Activated T-helper 1 cell treated with anti-CD3 and anti-CD28 coated beads, Interleukin-2, amount 50 U/mL, for 16 hours (primary cell): ENCODE measurements around the gene GAB2.
"Not testable (repeated sequence)": the region's sequence is repeated elsewhere in the genome, so short reads cannot be mapped to it uniquely, and the experiment has no call there.

ENCODE experiments used
- DNase-seq, 2 donors: peaks; one replicate each; pipeline ENCODE4 v3.0.0-alpha.2; 2020; ENCODE audit warnings: low read depth in 1 of 2, low spot score in 1 of 2

GAB2 gene

GRCh38 chr11:78318321-78319114 lies 99.1 kb downstream of the GAB2 start:
- DNase-seq, result no peak

- no peak for DNase-seq
Observed at GRCh38 chr11:78315724-78316123, 101.9 kb downstream of the GAB2 start.

GRCh38 chr11:78314762-78315161 lies 102.9 kb downstream of the GAB2 start:
- no peak for DNase-seq

GRCh38 chr11:78313898-78314297 lies 103.7 kb downstream of the GAB2 start:
- no peak for DNase-seq

- DNase-seq, result no peak
Observed at GRCh38 chr11:78313181-78313795, 104.3 kb downstream of the GAB2 start.

GRCh38 chr11:78312712-78313111 lies 104.9 kb downstream of the GAB2 start:
- no peak for DNase-seq

GRCh38 chr11:78311702-78312371 lies 105.8 kb downstream of the GAB2 start:
- no peak for DNase-seq

GRCh38 chr11:78310500-78310909 lies 107.1 kb downstream of the GAB2 start:
- DNase-seq, result no peak

GRCh38 chr11:78304201-78304600 lies 113.4 kb downstream of the GAB2 start:
- no peak for DNase-seq

GRCh38 chr11:78300108-78300839 lies 117.3 kb downstream of the GAB2 start:
- no peak for DNase-seq

GRCh38 chr11:78299000-78299710 lies 118.5 kb downstream of the GAB2 start:
- no peak for DNase-seq

GRCh38 chr11:78298291-78298771 lies 119.3 kb downstream of the GAB2 start:
- no peak for DNase-seq

GRCh38 chr11:78295991-78296930 lies 121.4 kb downstream of the GAB2 start:
- DNase-seq, result no peak

- DNase-seq, result no peak
Observed at GRCh38 chr11:78295347-78295746, 122.3 kb downstream of the GAB2 start.

GRCh38 chr11:78294100-78294499 lies 123.5 kb downstream of the GAB2 start:
- DNase-seq, result not testable (repeated sequence)

- no peak for DNase-seq
Observed at GRCh38 chr11:78293536-78293935, 124.1 kb downstream of the GAB2 start.

GRCh38 chr11:78292109-78292803 lies 125.4 kb downstream of the GAB2 start:
- no peak for DNase-seq

GRCh38 chr11:78291503-78292108 lies 126.0 kb downstream of the GAB2 start:
- DNase-seq, result no peak
